ENCODE measurements around the gene EDC4. TPM values are rescaled to one million over a fixed set of nuclear protein-coding genes. Genes with fewer than 3 reads are reported as not detected.
"Not testable (repeated sequence)": the region's sequence is repeated elsewhere in the genome, so short reads cannot be mapped to it uniquely, and the experiment has no call there.

Gene EDC4
- total RNA-seq, 1 donor from 2014 or later: 48.4 TPM

DNA sequence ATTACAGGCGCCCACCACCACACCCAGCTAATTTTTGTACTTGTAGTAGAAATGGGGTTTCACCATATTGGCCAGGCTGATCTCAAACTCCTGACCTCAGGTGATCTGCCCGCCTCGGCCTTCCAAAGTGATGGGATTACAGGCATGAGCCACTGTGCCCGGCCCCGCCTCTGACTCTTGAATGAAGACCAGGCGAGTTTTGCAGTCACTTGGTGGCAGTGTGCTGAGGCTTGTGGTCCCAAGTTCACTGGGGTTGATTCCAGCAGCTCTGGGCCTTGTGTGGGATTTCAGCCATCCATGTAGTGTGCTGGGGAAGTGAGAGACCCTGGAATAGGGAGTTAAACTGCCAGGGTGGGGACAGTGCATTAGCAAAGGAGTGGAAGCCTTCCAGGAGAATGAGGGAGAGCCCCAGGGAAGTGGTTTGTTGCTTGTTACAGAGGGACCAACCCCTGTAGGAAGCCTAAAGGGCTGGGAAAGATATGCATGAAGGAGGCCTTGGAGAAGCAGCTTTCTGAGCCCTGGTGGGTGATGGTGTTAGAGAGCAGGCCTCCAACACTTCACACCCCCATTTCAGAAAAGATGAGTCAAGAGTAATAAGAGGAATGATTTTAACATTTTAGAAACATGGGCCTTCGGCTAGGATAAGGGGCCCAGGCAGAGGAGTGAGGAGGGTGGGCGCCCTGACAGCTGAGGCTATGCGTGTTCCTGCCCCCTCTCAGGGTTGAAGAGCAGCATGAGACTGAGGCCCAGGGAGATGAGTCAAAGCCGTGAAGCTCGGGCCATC lies 34.7 kb downstream of the EDC4 start:
- Histone ChIP-seq H3K4me3 (ENCODE audit: low read depth, low read length) (no peak overlapping the region), H3K27me3 (ENCODE audit: control insufficient read depth, insufficient read depth, low read length) (no peaks in the 10 kb centered on the region), H3K36me3 (ENCODE audit: control insufficient read depth, insufficient read depth, low read length) (peaks cover 2% of the 10 kb centered on the region)
- TF ChIP-seq, protein P1, sequence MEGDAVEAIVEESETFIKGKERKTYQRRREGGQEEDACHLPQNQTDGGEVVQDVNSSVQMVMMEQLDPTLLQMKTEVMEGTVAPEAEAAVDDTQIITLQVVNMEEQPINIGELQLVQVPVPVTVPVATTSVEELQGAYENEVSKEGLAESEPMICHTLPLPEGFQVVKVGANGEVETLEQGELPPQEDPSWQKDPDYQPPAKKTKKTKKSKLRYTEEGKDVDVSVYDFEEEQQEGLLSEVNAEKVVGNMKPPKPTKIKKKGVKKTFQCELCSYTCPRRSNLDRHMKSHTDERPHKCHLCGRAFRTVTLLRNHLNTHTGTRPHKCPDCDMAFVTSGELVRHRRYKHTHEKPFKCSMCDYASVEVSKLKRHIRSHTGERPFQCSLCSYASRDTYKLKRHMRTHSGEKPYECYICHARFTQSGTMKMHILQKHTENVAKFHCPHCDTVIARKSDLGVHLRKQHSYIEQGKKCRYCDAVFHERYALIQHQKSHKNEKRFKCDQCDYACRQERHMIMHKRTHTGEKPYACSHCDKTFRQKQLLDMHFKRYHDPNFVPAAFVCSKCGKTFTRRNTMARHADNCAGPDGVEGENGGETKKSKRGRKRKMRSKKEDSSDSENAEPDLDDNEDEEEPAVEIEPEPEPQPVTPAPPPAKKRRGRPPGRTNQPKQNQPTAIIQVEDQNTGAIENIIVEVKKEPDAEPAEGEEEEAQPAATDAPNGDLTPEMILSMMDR (IDR thresholded peaks at IDR 0.05; ENCODE audit: insufficient read depth, low read length, poor library complexity, severe bottlenecking): no peak
- DNase-seq (ENCODE audit: low read depth): no peak

DNA sequence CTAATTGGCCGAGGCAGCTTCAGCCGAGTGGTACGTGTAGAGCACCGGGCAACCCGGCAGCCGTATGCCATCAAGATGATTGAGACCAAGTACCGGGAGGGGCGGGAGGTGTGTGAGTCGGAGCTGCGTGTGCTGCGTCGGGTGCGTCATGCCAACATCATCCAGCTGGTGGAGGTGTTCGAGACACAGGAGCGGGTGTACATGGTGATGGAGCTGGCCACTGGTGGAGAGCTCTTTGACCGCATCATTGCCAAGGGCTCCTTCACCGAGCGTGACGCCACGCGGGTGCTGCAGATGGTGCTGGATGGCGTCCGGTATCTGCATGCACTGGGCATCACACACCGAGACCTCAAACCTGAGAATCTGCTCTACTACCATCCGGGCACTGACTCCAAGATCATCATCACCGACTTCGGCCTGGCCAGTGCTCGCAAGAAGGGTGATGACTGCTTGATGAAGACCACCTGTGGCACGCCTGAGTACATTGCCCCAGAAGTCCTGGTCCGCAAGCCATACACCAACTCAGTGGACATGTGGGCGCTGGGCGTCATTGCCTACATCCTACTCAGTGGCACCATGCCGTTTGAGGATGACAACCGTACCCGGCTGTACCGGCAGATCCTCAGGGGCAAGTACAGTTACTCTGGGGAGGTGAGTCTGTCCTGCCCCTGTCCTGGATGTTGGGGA lies 36.3 kb downstream of the EDC4 start:
- TF ChIP-seq, protein P1 (IDR thresholded peaks at IDR 0.05; ENCODE audit: insufficient read depth, low read length, poor library complexity, severe bottlenecking): no peak
- Histone ChIP-seq H3K36me3 (ENCODE audit: control insufficient read depth, insufficient read depth, low read length) (peaks cover 2% of the 10 kb centered on the region), H3K4me3 (ENCODE audit: low read depth, low read length) (no peak overlapping the region), H3K27me3 (ENCODE audit: control insufficient read depth, insufficient read depth, low read length) (no peaks in the 10 kb centered on the region)
- no peak for DNase-seq (ENCODE audit: low read depth)

DNA sequence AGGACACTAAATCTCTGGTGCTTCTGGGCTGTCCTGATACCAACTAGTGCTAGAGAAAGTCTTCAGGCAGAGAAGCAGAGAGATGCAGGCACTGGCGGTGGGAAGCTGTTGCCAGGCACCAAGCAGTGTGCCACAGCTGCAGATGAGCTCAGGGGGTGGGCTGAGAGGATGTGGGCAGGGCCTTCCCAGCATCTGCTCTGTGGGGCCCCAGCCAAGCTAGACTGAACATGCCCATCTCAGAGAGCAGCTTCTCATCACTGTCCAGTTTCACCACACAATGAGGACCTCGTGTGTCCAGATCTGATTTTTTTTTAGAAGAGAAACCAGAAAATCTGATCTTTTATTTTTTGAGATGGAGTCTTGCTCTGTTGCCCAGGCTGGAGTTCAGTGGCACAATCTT lies 37.3 kb downstream of the EDC4 start:
- Histone ChIP-seq H3K4me3 (ENCODE audit: low read depth, low read length) (no peak overlapping the region), H3K36me3 (ENCODE audit: control insufficient read depth, insufficient read depth, low read length) (peaks cover 2% of the 10 kb centered on the region), H3K27me3 (ENCODE audit: control insufficient read depth, insufficient read depth, low read length) (no peaks in the 10 kb centered on the region)
- TF ChIP-seq, protein P1 (IDR thresholded peaks at IDR 0.05; ENCODE audit: insufficient read depth, low read length, poor library complexity, severe bottlenecking): no peak
- no peak for DNase-seq (ENCODE audit: low read depth)

DNA sequence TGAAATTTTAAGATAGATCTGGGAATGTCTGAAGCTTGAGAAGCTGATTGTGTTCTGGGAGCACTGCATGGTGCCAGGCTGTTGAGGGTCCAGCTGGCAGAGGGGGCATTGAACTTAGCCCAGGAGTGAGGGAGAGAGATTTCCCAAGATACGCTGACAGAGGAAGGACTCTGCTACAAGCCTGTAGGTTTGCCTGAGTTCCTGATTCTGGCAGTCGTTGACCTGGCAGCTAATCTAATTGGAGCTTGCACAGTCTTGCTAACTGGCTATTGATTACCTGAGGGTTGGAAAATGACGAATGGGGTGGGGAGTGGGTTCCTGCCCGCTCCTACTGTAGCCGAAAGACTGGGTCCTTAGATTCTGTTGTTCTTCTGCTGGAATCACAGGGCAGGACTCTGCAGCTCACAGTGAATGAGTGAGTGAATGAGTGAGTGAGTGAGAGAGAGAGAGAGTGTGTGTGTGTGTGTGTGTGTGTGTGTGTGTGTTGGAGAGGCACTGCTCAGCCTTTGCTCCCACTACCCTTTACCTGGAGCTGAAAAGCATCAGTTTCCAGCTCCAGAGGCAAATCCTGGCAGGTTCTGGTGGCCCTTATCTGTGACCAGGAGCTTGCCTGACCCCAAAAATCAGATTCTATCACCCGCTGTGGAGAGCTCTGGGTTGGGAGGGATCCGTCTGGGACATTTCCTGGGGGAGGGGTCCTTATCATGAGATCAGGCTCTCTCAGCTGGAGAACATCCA lies 42.1 kb downstream of the EDC4 start:
- H3K4me3 ChIP-seq (ENCODE audit: low read depth, low read length): no peak overlapping the region
- DNase-seq (ENCODE audit: low read depth): no peak
- H3K27me3 ChIP-seq (ENCODE audit: control insufficient read depth, insufficient read depth, low read length): no peaks in the 10 kb centered on the region

DNA sequence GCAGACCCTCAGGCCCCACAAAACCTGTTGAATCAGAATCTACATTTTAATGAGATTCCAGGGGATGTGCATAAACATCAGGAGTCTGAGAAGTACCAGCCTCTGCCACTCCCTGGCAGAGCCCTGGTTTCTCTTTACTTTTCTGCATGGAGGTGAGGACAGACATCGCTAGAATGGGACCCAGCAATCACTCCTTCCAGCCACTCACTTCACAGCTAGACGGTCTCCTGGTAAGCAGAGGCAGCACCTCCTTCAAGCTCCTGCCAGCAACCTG lies 42.6 kb downstream of the EDC4 start:
- DNase-seq (ENCODE audit: low read depth); H3K27me3 ChIP-seq (ENCODE audit: control insufficient read depth, insufficient read depth, low read length); H3K36me3 ChIP-seq (ENCODE audit: control insufficient read depth, insufficient read depth, low read length); H3K4me3 ChIP-seq (ENCODE audit: low read depth, low read length): not testable (repeated sequence)

More for the DNA sequence above, 42.1 kb downstream of the EDC4 start:
- H3K36me3 ChIP-seq (ENCODE audit: control insufficient read depth, insufficient read depth, low read length): peaks cover 1% of the 10 kb centered on the region
- TF ChIP-seq, protein P1 (IDR thresholded peaks at IDR 0.05; ENCODE audit: insufficient read depth, low read length, poor library complexity, severe bottlenecking): no peak
